ENCODE data around the gene SLC5A6.
"Not testable (repeated sequence)": the region's sequence is repeated elsewhere in the genome, so short reads cannot be mapped to it uniquely, and the experiment has no call there.

Gene SLC5A6

DNA sequence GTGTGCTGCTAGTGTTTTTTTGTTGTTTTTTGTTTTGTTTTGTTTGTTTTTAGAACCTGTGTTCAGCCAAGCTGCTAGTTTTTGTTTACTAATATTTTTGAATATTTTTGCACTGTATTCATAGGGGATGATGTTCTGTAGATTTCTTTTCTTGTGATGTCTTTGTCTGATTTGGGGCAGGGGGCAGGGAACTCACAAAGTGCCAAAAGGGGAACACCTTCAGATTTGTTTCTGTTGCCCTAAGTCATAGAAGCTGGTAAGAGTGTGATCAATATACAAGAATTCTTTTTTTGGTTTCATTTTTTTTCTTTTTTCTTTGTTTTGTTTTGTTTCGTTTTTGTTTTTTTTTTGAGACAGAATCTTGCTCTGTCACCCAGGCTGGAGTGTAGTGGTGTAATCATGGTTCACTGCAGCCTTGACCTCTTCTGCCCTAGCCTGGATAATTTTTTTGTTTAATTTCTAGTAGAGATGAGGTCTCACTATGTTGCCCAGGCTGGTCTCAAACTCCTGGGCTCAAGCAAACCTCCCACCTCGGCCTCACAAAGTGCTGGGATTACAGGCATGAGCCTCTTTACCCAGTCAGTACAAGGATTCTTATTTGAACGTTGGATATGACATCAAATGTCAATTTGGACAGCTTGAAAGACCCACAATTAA lies 32.6 kb downstream of the SLC5A6 start:
- Histone ChIP-seq H3K4me1 (ENCODE audit: control insufficient read depth in 5 of 5, insufficient read depth in 5 of 5, low read length in 5 of 5) (peaks cover 5 to 59% (median 51%) of the 10 kb centered on the region in 5 donors), H3K9me3 (ENCODE audit: control insufficient read depth in 5 of 5, low read length in 5 of 5) (no peaks in the 10 kb centered on the region), H3K36me3 (ENCODE audit: control insufficient read depth in 5 of 5, insufficient read depth in 5 of 5, low read length in 5 of 5) (no peaks in the 10 kb centered on the region), H3K27me3 (ENCODE audit: control insufficient read depth in 5 of 5, insufficient read depth in 4 of 5, low read length in 5 of 5) (peaks cover 0 to 3% (median 0%) of the 10 kb centered on the region in 5 donors), H3K4me3 (ENCODE audit: low read depth in 1 of 5, low read length in 5 of 5) (no peak overlapping the region), H3K9ac (ENCODE audit: low read length in 5 of 5) (peak overlapping the region in 2 of 5 donors; percentile 19 to 79), H3K27ac (ENCODE audit: low read depth, low read length) (peak overlapping the region; percentile 92)

DNA sequence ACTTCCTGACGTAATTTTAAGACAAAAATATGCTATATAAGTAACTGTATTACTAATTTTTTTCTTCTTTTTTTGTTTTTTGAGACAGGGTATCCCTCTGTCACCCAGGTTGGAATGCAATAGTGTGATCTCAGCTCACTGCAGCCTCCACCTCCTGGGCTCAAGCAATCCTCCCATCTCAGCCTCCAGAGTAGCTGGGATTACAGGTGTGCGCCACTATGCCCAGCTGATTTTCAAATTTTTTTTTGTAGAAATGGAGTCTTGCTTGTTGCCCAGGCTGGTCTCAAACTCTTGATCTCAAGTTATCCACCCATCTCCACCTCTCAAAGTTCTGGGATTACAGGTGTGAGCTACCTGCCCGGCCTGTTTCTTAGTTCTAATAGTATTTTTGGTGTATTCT lies 33.6 kb downstream of the SLC5A6 start:
- H3K4me1 ChIP-seq (ENCODE audit: control insufficient read depth in 5 of 5, insufficient read depth in 5 of 5, low read length in 5 of 5), result peaks cover 2 to 52% (median 42%) of the 10 kb centered on the region in 5 donors
- H3K9ac ChIP-seq (ENCODE audit: low read length in 5 of 5), result no peak overlapping the region
- peaks cover 0 to 3% (median 0%) of the 10 kb centered on the region in 5 donors for H3K27me3 ChIP-seq (ENCODE audit: control insufficient read depth in 5 of 5, insufficient read depth in 4 of 5, low read length in 5 of 5)
- no peak overlapping the region for H3K4me3 ChIP-seq (ENCODE audit: low read depth in 1 of 5, low read length in 5 of 5)
- no peaks in the 10 kb centered on the region for H3K36me3 ChIP-seq (ENCODE audit: control insufficient read depth in 5 of 5, insufficient read depth in 5 of 5, low read length in 5 of 5)
- H3K9me3 ChIP-seq (ENCODE audit: control insufficient read depth in 5 of 5, low read length in 5 of 5), result no peaks in the 10 kb centered on the region
- no peak overlapping the region for H3K27ac ChIP-seq (ENCODE audit: low read depth, low read length)

DNA sequence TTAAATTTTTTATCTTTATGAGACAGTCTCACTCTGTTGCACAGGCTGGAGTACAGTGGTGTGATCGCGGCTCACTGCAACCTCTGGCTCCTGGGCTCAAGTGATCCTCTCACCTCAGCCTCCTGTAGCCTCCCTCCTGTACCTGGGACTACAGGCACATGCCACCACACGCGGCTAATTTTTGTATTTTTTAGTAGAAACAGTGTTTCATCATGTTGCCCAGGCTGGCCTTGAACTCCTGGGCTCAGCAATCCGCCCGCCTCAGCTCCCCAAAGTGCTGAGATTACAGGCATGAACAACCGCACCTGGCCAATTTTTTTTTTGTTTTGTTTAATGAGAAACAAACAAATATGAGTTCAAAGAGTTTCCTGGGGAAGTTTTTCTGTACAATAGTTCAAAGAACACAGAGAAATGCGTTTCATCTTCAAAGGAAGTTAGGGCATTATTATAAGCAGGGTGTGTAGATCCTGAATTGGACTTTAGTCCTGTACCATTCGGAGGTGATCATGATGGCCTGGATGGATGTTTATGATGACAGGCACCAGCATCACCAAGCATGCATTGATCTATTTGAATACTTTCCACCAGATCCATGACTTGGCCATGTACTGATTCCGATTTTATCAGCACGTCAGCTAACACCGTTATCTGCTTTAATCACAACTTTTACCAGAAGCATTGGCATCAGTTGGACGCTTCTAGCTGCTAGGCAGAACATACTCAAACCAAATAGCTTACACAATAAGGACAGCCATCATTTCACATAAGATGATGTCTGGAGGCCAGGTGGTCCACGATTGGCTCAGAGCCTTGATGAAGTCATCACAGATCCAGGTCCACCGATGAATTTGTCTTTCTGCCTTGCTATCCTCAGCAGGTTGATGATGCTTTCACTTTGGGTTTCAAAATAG lies 34.4 kb downstream of the SLC5A6 start:
- H3K9ac ChIP-seq (ENCODE audit: low read length in 5 of 5), result no peak overlapping the region
- H3K4me1 ChIP-seq (ENCODE audit: control insufficient read depth in 5 of 5, insufficient read depth in 5 of 5, low read length in 5 of 5), result peaks cover 2 to 44% (median 37%) of the 10 kb centered on the region in 5 donors
- no peak overlapping the region for H3K27ac ChIP-seq (ENCODE audit: low read depth, low read length)
- H3K9me3 ChIP-seq (ENCODE audit: control insufficient read depth in 5 of 5, low read length in 5 of 5), result no peaks in the 10 kb centered on the region
- no peaks in the 10 kb centered on the region for H3K36me3 ChIP-seq (ENCODE audit: control insufficient read depth in 5 of 5, insufficient read depth in 5 of 5, low read length in 5 of 5)
- peaks cover 0 to 3% (median 0%) of the 10 kb centered on the region in 5 donors for H3K27me3 ChIP-seq (ENCODE audit: control insufficient read depth in 5 of 5, insufficient read depth in 4 of 5, low read length in 5 of 5)
- no peak overlapping the region for H3K4me3 ChIP-seq (ENCODE audit: low read depth in 1 of 5, low read length in 5 of 5)

DNA sequence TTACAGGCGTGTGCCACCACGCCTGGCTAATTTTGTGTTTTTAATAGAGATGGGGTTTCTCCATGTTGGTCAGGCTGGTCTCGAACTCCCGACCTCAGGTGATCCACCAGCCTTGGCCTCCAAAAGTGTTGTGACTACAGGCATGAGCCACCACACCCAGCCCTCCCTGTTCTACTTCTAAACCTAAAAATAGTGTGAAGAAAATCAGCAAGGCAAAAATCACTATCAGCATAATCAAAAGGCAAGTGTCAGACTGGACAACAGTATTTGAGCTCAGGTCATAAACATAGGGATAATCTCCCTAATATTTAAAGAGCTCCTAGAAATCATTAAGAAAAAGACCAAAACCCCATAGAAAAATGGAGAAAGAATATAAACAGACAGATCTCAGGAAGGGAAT lies 36.3 kb downstream of the SLC5A6 start:
- not testable (repeated sequence) for H3K9me3 ChIP-seq (ENCODE audit: control insufficient read depth in 5 of 5, low read length in 5 of 5); H3K4me3 ChIP-seq (ENCODE audit: low read depth in 1 of 5, low read length in 5 of 5); H3K27me3 ChIP-seq (ENCODE audit: control insufficient read depth in 5 of 5, insufficient read depth in 4 of 5, low read length in 5 of 5); H3K36me3 ChIP-seq (ENCODE audit: control insufficient read depth in 5 of 5, insufficient read depth in 5 of 5, low read length in 5 of 5)
- Histone ChIP-seq H3K27ac (ENCODE audit: low read depth, low read length) (peak overlapping the region; percentile 52), H3K9ac (ENCODE audit: low read length in 5 of 5) (peak overlapping the region in 1 of 5 donors; percentile 57), H3K4me1 (ENCODE audit: control insufficient read depth in 5 of 5, insufficient read depth in 5 of 5, low read length in 5 of 5) (peaks cover 0 to 41% (median 32%) of the 10 kb centered on the region in 5 donors)

DNA sequence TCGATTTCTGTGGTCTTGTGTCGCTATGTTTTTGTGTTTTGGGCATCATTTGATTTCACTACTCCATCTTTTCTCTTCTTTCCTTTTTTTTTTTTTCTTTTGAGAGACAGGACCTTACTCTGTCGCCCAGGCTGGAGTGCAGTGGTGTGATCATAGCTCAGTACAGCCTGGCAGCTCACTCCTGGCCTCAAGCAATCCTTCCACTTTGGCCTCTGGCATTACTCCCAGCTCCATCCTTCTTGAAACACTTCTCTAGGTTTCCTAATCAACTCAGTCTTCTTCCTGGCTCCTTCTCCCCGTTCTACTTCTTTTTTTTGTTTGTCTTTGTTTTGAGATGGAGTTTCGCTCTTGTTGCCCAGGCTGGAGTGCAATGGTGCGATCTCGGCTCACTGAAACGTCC lies 36.7 kb downstream of the SLC5A6 start:
- H3K27ac ChIP-seq (ENCODE audit: low read depth, low read length), result peak overlapping the region; percentile 52
- H3K9me3 ChIP-seq (ENCODE audit: control insufficient read depth in 5 of 5, low read length in 5 of 5), result no peaks in the 10 kb centered on the region
- peaks cover 0 to 43% (median 33%) of the 10 kb centered on the region in 5 donors for H3K4me1 ChIP-seq (ENCODE audit: control insufficient read depth in 5 of 5, insufficient read depth in 5 of 5, low read length in 5 of 5)
- peak overlapping the region in 1 of 5 donors; percentile 57 for H3K9ac ChIP-seq (ENCODE audit: low read length in 5 of 5)
- no peak overlapping the region for H3K4me3 ChIP-seq (ENCODE audit: low read depth in 1 of 5, low read length in 5 of 5)
- H3K27me3 ChIP-seq (ENCODE audit: control insufficient read depth in 5 of 5, insufficient read depth in 4 of 5, low read length in 5 of 5), result peaks cover 0 to 3% (median 0%) of the 10 kb centered on the region in 5 donors
- H3K36me3 ChIP-seq (ENCODE audit: control insufficient read depth in 5 of 5, insufficient read depth in 5 of 5, low read length in 5 of 5), result no peaks in the 10 kb centered on the region

DNA sequence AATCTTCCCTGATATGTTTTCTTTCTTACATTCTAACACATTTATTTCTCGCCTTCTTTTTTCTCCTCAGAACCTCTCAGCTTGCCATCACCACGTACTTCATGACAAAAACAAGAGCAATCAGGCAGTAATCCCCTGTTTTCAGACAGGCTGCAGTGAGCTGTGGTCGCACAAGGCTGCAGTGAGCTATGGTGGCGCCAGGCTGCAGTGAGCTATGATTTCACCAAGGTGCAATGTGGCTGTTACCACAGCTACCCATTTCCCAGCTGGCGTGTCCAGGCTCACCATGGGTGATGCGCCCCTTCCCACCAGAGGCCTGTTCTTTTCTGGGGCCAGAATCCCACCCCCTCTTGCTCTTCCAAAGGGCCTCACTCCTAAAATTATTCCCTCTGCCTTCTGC lies 37.4 kb downstream of the SLC5A6 start:
- Histone ChIP-seq H3K27me3 (ENCODE audit: control insufficient read depth in 5 of 5, insufficient read depth in 4 of 5, low read length in 5 of 5) (peaks cover 0 to 3% (median 0%) of the 10 kb centered on the region in 5 donors), H3K36me3 (ENCODE audit: control insufficient read depth in 5 of 5, insufficient read depth in 5 of 5, low read length in 5 of 5) (no peaks in the 10 kb centered on the region), H3K4me1 (ENCODE audit: control insufficient read depth in 5 of 5, insufficient read depth in 5 of 5, low read length in 5 of 5) (peaks cover 0 to 43% (median 31%) of the 10 kb centered on the region in 5 donors), H3K4me3 (ENCODE audit: low read depth in 1 of 5, low read length in 5 of 5) (no peak overlapping the region), H3K27ac (ENCODE audit: low read depth, low read length) (peak overlapping the region; percentile 52), H3K9me3 (ENCODE audit: control insufficient read depth in 5 of 5, low read length in 5 of 5) (no peaks in the 10 kb centered on the region), H3K9ac (ENCODE audit: low read length in 5 of 5) (no peak overlapping the region)

DNA sequence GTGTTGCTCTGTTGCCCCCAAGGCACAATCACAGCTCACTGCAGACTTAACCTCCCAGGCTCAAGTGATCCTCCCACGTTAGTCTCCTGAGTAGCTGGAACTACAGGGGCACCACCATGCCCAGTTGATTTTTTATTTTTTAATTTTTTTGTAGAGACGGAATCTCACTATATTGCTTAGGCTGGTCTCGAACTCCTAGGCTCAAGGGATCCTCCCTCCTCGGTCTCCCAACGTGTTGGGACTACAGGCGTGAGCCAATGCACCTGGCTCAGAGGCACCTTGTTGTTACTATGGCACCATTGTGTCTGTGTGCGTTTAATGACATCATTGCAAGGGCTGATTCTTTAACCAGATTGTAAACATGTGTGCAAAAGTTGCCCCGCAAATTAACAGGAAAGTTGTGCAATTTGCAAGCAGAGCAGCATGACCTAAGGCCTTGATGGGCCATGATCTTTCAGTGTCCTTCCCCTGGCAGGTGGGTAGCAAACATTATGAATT lies 40.7 kb downstream of the SLC5A6 start:
- Histone ChIP-seq H3K36me3 (ENCODE audit: control insufficient read depth in 5 of 5, insufficient read depth in 5 of 5, low read length in 5 of 5) (no peaks in the 10 kb centered on the region), H3K4me3 (ENCODE audit: low read depth in 1 of 5, low read length in 5 of 5) (no peak overlapping the region), H3K27ac (ENCODE audit: low read depth, low read length) (peak overlapping the region; percentile 50), H3K9me3 (ENCODE audit: control insufficient read depth in 5 of 5, low read length in 5 of 5) (no peaks in the 10 kb centered on the region), H3K9ac (ENCODE audit: low read length in 5 of 5) (no peak overlapping the region), H3K4me1 (ENCODE audit: control insufficient read depth in 5 of 5, insufficient read depth in 5 of 5, low read length in 5 of 5) (peaks cover 0 to 33% (median 24%) of the 10 kb centered on the region in 5 donors), H3K27me3 (ENCODE audit: control insufficient read depth in 5 of 5, insufficient read depth in 4 of 5, low read length in 5 of 5) (no peaks in the 10 kb centered on the region)

DNA sequence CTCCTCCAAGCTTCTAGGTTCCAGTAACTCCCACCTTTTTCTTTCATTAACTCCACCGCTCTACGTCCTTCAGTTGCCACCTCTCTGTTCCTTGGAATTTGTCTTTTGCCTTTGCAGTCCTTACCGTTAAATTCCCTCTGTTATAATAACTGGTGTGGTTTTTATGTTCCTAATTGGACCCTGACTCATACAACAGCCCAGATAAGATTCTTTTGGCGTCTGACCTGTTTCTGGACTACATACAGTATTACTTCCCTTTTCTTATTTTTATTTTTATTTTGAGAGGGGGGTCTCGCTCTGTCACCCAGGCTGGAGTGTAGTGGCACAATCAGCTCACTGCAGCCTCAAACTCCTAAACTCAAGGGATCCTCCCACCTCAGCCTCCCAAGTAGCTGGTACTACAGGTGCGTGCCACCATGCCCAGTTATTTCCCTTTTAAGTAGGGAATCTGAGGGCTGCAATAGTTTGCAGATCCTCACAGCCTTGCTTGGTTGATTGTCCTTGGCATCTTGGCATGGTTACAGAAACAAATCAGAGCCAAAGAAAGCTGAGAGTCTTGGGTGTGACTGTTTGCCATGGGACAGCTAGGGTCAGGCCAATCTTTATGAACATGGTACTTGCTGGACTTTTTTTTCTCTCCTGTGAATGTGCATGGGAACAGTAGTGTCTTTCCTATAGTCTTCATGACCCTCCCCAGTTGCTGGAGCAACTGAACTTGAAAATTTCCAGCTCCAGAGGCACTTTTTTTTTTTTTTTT lies 41.3 kb downstream of the SLC5A6 start:
- Histone ChIP-seq H3K9ac (ENCODE audit: low read length in 5 of 5) (no peak overlapping the region), H3K9me3 (ENCODE audit: control insufficient read depth in 5 of 5, low read length in 5 of 5) (no peaks in the 10 kb centered on the region), H3K27ac (ENCODE audit: low read depth, low read length) (peak overlapping the region; percentile 50), H3K27me3 (ENCODE audit: control insufficient read depth in 5 of 5, insufficient read depth in 4 of 5, low read length in 5 of 5) (no peaks in the 10 kb centered on the region), H3K4me1 (ENCODE audit: control insufficient read depth in 5 of 5, insufficient read depth in 5 of 5, low read length in 5 of 5) (peaks cover 0 to 33% (median 24%) of the 10 kb centered on the region in 5 donors), H3K4me3 (ENCODE audit: low read depth in 1 of 5, low read length in 5 of 5) (peak overlapping the region in 1 of 5 donors; percentile 47), H3K36me3 (ENCODE audit: control insufficient read depth in 5 of 5, insufficient read depth in 5 of 5, low read length in 5 of 5) (no peaks in the 10 kb centered on the region)

DNA sequence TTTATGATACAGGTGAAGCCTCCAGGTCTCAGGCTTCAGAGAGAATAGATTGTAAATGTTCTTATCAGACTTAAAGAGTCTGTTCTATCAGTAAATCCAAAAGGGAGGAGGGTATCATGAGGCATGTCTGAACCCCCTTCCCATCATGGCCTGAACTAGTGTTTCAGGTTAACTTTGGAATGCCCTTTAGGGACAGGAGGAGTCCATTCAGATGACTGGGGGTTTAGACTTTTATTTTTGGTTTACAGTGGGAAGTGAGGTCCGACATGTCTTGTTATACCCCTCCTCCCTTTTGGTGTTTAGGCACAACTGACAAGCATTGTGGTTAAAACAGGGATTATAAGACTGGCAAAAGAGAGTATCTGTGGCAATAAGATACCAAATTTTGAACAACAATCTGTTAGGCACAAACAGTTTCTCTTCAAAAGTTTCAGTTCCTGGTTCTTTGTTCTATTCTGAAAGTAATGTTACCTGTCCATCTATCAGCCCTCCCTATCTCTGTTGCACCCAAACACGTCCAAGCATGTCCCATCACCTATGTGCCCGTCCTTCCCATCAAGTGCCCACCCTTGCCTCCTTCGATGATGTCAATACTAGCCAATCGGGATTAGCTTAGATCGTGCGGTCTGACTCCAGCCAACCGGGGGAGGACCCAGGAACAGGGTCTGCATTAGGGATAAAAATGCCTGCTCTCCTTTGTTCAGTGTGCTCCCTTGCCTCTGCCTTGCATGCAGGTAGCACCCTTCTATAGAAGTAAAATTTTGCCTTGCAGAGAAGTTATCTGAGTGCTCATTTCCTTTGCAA lies 46.9 kb downstream of the SLC5A6 start:
- Histone ChIP-seq H3K9me3 (ENCODE audit: control insufficient read depth in 5 of 5, low read length in 5 of 5) (no peaks in the 10 kb centered on the region), H3K27ac (ENCODE audit: low read depth, low read length) (no peak overlapping the region), H3K4me1 (ENCODE audit: control insufficient read depth in 5 of 5, insufficient read depth in 5 of 5, low read length in 5 of 5) (peaks cover 0 to 6% (median 3%) of the 10 kb centered on the region in 5 donors), H3K36me3 (ENCODE audit: control insufficient read depth in 5 of 5, insufficient read depth in 5 of 5, low read length in 5 of 5) (no peaks in the 10 kb centered on the region), H3K9ac (ENCODE audit: low read length in 5 of 5) (no peak overlapping the region), H3K27me3 (ENCODE audit: control insufficient read depth in 5 of 5, insufficient read depth in 4 of 5, low read length in 5 of 5) (no peaks in the 10 kb centered on the region), H3K4me3 (ENCODE audit: low read depth in 1 of 5, low read length in 5 of 5) (no peak overlapping the region)
